OCI-LY3 (cell line): ENCODE measurements around the gene ANKRD29.

Source experiments
- CTCF ChIP-seq: fragments of 200-600, 300-600 bp; sonication (generic); IDR thresholded peaks from 2 replicates; pipeline ENCODE4 v1.5.1; 2014; ENCODE audit warnings: antibody characterized with exemption, low read length, low read depth
- EZH2phosphoT487 ChIP-seq: fragments of 200-600 bp; shearing (Covaris generic); IDR thresholded peaks from 2 replicates; pipeline ENCODE4 v1.6.1; 2018; ENCODE audit warnings: antibody characterized with exemption, mixed run types, low read depth

- TF ChIP-seq CTCF (no peak), EZH2phosphoT487 (no peak)
These were observed 102.5 kb downstream of the ANKRD29 start for GRCh38 chr18:23560186-23560585.
